Stimulated activated CD4-positive, alpha-beta T cell treated with anti-CD3 and anti-CD28 coated beads, Interleukin-4, amount 100 ng/mL, for 24 hours (primary cell): ENCODE data around the gene MTG2.

ENCODE experiments used
- DNase-seq: peaks from one replicate; pipeline ENCODE4 v3.0.0-alpha.2; 2020

The MTG2 gene

DNA sequence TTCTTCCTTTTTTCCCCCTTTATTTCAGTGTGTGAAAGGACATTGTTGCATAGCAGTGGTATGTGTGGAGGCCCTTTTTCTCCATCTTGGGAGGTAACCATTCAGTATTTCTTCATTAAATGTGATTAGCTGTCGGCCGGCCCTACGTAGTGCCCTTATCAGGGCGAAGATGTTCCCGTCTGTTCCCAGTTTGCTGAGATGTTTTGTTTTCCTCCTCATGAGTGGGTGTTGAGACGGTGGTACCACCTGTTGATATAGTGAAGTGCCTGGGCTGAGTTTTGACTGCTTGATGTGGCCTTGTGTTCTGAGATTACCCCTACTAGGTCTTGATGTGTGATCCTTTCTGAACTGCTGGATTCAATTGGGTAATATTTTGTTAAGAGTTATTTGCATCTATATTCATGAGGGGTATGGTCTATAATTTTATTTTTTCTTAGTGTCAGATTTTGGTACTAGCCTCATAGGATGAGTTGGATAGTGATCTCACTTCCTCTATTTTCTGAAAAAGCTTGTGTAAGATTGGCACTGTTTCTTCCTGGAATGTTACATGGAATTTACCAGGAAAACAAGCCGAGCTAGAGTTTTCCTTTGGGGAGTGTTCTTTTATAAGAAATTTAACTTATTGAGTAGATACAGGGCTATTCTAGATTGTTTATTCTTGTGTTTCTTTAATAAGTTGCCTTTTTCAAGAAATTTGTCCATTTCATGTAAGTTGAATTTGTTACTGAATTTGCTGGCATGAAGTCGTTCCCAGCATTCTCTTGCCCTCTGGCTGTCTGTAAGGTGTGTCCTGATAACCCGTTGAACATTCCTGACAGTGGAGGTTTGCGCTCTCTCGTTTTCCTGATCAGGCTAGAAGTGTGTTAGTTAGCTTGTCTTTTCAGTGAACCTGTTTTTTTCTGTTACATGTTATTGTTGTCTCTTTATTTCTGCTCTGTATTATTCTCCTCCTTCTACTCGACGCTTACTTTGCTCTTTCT, 4.3 kb downstream of the MTG2 start:
- no peak for DNase-seq

DNA sequence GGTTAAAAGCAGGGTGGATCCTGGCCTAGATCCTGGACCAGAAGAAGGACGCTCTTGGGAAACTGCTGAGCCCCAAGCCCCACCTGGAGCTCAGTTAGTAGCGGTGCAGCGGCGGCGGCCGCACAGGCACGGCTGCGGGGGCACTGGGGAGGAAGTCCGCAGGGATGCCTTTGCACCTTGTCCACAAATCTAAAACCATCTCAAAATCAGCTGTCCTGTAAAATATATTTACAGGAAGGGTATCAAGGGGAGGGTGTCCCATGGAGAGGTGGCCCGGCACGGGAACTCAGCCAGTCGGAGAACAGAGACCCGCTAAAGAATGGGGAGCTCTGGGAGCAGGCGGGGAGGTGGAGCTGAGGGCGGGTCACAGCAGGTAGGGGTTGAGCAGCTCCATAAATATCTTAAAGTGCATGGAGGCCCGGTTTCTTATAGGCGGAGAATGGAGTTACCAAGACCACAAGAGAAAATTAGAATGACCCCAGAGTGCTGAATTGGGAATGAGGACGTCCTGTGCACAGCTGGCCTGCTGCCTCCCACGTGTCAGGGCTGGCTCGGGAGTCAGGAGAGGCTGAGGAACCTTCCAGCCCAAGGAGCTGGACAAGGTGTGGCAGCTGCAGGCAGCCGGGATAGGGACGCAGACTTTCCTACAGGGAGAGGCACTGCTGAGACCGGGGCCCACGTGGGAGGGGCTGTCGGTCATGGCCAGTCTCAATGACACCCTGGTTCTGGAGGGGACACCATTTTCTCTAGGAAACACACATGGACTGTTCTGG, 8.0 kb downstream of the MTG2 start:
- no peak for DNase-seq

DNA sequence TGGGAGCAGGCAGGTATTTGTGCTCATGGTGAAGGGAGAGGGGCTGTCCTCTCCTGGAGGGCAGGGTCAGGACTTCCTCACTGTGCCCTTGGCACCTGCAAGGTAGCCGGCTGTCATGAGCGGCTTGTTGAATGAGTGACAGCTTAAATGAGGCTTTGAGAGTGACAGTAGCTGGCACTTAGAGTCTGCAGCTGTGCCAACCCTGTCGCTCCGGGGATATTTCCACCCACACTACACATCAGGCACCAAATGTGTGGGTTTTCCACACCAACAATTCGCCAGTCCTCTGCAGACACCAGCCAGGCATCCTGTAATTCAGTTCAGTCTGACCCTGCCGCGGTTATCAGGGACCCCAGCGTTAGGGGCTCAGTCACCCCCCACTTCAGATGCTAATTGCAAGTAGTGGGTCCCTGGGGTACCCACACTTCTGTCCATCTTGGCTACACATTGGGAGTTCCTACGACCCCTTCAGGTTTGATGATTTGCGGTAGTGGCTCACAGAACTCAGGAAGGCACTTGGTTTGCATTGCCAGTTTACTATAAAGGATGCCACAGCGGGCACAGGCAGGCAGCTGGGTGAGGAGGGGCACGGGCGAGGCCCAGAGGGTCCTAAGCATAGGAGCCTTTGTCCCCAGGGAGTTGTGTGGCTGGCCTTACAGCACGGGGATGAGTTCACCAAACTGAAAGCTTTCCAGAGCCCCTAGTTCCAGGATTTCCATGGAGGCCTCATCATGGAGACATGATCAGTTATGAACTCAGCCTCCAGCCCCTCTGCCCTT, 9.1 kb downstream of the MTG2 start:
- DNase-seq: no peak

DNA sequence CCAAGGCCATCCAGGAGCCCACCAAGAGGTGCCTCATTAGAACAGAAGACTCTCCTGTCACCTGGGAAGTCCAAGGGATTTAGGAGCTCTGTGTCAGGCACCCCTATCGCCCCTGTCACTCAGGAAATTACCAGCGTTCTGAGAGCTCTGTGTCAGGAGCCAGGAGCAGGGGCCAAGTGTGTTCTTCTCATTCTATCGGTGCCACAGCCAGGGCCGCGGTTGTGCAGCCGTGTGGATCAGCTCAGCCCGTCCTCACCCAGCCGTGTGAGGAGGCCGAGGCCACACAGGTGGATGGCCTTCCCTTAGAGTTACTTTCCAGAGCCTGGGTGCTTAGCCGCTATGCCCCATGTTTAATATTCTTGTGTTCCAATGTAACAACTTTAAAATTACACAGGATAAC, 9.8 kb downstream of the MTG2 start:
- no peak for DNase-seq

DNA sequence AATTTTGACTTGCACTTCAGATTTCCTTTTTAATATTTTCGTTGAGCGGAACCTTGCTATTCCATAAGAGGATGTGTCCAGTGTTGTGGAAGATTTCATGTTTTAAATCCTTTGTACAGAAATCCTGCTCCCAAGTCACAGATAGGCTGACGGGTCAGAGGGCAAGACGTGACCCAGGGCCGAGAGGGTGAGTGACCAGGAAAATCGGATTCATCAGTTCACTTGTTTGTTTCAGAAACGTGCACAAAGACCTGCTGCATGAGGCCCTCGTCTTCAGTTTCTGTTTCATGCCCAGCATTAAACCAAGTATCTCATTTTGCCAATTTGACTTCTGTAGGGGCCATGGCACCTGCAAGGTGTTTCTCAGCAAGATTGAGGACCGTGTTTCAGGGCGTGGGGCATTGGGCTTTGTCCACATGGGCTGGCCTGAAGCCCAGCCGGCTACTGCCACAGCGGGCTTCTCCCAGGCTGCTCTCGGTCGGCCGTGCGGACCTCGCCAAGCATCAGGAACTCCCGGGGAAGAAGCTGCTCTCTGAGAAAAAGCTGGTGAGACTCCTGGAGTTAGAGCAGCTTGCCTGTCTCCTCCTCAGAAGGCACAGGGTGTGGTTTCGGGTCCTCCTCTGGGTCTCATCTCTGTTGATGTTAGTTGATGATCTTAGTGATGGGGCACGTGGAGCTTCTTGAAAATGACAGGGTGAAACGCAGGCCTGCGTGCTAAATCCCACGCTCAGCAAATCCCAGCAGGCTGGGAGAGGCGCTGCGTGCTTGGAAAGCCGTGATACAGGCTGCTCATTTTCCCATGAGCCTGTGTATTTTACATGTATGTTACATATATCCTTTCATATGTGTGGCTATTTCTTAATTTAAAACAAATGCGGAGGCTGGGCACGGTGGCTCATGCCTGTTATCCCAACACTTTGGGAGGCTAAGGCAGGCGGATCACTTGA, 10.5 kb downstream of the MTG2 start:
- no peak for DNase-seq

DNA sequence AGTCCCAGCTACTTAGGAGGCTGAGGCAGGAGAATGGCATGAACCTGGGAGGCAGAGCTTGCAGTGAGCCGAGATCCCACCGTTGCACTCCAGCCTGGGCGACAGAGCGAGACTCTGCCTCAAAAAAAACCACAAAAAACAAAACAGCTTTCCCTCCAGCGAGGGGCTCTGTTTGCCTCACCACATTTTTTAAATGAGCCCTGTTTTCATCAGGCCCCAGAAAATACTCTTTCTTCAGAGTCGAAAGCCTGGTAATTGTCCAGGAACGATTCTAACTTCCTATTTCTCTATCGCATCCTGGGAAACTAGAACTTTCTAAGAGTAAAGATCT, 12.2 kb downstream of the MTG2 start:
- DNase-seq: no peak

DNA sequence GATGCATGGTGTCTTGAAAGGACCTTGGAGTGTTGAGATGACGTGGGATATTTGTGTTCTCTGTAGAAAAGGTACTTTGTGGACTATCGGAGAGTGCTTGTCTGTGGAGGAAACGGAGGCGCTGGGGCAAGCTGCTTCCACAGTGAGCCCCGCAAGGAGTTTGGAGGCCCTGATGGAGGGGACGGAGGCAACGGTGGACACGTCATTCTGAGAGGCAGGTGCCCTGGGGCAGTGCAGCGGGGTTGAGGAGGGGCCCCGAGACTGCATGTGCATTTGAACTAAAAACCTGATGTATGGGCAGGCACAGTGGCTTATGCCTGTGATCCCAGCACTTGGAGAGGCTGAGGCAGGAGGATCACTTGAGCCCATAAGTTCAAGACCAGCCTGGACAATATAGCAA, 12.9 kb downstream of the MTG2 start:
- no peak for DNase-seq

DNA sequence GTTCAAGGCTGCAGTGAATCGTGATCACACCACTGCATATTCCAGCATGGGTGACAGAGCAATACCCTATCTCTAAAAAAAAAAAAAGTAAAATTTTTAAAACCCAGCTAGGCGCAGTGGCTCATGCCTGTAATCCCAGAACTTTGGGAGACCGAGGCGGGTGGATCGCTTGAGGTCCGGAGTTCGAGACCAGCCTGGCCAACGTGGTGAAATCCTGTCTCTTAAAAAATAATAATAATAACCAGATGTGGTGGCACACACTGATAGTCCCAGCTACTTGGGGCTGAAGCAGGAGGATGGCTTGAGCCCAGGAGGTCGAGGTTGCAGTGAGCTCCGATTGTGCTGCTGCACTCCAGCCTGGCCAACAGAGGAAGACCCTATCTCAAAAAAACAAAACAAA, 13.5 kb downstream of the MTG2 start:
- no peak for DNase-seq

DNA sequence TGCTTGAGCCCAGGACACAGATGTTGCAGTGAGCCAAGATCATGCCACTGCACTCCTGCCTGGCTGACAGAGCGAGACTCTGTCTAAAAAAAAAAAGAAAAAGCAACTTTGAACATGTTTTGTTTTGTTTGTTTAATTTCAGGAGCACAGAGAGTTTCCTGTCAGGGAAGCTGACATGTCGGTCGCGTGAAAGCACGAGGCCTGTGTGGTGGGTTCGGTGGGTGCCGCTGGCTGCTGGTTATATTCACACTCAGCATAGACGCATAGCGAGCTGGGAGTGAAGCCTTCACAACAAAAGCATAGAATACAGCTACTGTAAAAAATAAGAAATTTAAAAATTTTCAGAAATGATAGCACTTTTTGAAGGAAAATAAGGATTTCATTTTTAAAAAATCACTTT, 14.5 kb downstream of the MTG2 start:
- no peak for DNase-seq

DNA sequence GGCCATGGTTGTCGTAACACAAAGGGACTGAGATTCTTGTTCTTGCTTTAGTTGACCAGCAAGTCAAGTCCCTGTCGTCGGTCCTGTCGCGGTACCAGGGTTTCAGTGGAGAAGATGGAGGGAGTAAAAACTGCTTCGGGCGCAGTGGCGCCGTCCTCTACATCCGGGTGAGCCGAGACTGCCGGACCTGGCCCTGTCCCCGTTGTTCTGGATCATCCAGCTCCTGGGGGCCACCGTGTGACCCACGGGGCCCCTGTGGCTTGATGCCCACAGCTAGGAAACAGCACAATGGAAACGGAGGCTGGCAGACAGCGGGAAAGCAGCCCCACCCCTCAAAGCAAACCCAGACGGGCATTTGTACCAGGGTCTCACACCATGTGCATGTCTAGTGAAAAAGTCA, 15.0 kb downstream of the MTG2 start:
- no peak for DNase-seq

DNA sequence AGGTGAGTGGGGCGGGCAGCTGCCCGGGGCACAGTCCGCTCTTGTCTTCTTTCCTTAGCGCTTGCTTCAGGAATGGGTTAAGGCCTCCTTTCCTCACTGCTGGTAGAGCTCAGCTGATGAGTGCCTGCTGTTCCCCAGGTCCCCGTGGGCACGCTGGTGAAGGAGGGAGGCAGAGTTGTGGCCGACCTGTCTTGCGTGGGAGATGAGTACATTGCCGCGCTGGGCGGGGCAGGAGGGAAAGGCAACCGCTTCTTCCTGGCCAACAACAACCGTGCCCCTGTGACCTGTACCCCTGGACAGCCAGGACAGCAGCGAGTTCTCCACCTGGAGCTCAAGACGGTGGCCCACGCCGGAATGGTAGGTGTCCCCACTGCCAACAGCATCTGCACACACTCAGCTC, 15.7 kb downstream of the MTG2 start:
- no peak for DNase-seq

DNA sequence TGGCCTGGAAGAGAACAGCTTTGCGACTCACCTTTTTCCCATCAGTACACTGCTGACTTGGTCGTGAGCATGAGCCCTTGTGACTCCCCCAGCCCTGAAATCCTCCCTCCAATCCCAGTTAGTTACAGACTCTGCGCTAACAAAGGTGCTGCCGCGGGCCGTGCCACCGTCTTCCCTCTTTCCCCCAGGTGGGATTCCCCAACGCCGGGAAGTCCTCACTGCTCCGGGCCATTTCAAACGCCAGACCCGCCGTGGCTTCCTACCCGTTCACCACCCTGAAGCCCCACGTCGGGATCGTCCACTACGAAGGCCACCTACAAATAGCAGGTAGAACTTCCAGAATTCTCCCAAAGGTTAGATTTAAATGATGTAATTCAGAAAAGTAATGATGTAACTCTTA, 16.1 kb downstream of the MTG2 start:
- no peak for DNase-seq

DNA sequence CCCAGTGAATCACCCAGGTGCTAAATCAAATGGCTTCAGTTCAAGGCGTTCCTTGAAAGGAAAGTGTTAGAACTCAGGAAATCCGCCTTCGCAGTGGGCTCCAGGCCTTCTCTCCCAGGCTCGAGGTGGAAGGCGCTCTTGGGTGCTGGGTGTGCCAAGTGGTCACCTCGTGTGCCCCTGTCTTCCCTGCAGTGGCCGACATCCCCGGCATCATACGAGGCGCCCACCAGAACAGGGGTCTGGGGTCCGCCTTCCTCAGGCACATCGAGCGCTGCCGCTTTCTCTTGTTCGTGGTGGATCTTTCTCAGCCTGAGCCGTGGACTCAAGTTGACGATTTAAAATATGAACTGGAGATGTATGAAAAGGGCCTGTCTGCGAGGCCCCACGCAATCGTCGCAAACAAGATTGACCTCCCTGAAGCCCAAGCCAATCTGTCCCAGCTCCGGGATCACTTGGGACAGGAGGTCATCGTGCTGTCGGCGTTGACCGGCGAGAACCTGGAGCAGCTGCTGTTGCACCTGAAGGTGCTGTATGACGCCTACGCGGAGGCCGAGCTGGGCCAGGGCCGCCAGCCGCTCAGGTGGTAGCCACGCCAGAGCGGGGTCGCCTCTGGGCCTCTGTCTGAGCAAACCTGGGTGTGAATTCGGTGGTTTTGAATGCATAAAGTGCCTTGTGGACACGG, 17.8 kb downstream of the MTG2 start:
- no peak for DNase-seq

DNA sequence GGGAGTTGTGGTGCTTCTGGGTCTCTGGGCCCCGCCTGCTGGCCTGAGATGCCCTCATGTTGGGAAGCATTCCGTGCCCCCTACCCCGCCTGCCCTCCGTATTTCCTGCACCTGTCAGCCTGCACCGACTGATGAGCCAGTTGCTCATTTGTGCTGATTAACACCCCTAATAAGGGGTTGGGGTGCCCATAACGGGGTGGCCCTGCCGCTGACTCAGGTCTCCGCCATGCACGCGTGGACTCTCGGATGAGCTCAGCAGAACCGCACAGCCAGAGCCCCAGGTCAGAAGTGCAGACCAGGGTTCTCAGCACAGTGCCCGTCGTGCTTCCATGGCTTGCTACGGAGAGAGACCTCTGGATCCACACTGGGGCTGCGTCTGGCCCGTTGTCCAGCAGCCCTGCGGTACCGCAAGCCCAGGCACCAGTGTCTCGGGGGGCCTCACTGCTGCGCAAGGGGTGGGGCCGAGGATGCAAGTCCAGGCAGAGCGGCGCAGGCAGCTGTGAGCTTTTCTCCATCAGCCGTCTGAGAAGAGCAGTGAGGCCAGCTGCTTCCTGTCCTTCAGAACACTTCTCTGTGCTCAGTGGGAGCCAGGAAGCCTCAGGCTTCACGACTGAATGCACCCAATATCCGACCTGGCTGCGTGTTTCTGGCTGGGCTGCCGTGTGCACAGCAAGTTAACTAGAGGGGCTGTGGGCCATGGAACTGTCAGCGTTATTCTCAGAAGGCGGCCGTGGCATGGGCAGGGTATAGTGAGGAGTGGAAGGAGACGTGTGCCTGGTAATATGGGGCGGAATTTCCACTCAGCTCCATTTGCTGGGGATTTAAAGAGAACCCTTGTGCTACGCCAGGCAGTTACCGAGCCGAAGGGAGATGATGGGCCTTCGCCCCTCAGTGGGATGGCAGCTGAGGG, 18.6 kb downstream of the MTG2 start:
- no peak for DNase-seq

DNA sequence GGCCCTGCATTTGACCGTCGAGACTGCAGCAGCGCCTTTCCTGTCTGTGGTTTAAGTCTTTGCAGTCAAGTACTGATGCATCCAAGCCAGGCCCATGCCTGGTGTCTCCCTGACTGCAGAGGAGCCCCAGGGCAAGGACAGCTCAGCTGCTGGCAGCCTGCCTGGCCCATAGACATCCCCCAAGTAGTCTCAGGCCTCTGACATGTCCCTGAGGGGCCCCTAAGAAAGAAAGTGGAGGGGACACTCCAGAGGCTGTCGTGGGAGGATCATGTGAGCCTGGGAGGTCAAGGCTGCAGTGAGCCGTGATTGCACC, 19.2 kb downstream of the MTG2 start:
- no peak for DNase-seq

DNA sequence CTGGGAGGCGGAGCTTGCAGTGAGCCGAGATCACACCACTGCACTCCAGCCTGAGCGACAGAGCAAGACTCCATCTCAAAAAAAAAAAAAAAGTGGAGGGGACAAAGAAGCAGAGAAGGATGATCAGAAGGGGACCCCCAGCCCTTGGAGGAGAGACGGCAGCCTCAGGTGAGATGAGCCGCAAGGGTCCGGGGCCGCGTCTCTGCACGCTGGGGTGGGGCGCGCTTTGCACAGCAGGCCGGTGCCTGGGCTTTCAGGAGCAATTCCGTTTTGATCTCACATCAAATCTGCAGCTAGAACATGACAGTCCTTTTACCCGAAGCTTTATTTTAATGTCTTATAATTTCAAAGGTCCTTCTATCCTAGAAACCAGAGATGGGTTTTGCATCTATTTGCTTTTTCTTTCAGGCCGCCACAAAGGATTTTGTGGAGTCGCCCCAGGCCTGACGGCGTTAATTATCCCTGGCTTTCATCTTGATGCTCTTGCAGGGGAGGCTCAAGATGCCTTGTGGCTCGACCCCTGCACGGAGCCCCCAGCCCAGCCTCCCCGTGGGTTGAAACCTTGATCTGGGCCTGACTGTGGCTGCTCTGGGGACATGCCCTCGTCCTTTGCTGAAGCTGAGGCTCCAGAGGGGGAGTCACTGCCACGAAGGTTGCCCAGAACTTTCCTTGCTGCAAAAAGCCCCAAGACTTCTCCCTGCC, 20.0 kb downstream of the MTG2 start:
- DNase-seq: no peak

DNA sequence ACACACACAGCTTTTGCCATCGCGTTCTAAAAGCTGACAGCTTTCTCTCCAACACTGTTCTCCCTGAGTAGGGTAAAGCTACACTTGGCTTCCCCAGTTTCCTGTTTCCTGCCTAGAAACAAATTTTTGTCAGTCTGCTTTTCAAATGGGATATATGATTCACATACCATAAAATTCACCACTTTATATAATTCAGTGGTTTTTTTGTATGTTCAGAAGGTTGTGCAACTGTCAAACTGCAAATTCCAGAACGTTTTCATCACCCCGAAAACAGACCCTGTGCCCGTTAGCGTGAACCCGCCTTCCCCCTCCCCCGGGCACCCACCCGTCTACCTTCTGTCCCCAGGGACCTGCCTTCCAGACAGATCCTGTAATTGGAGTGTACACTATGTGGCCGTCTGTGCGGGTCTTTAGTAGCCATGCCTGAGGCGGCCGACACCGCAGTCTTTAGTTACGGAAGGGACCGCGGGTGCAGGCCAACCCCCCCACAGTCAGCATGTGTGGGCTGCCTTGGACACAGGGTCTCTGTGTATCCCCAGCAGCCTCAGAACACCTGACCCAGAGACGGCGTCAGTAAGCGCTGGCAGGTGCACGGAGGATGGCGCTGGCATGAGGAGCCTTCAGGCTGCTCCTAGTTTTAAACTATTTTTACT, 20.7 kb downstream of the MTG2 start:
- DNase-seq: no peak

DNA sequence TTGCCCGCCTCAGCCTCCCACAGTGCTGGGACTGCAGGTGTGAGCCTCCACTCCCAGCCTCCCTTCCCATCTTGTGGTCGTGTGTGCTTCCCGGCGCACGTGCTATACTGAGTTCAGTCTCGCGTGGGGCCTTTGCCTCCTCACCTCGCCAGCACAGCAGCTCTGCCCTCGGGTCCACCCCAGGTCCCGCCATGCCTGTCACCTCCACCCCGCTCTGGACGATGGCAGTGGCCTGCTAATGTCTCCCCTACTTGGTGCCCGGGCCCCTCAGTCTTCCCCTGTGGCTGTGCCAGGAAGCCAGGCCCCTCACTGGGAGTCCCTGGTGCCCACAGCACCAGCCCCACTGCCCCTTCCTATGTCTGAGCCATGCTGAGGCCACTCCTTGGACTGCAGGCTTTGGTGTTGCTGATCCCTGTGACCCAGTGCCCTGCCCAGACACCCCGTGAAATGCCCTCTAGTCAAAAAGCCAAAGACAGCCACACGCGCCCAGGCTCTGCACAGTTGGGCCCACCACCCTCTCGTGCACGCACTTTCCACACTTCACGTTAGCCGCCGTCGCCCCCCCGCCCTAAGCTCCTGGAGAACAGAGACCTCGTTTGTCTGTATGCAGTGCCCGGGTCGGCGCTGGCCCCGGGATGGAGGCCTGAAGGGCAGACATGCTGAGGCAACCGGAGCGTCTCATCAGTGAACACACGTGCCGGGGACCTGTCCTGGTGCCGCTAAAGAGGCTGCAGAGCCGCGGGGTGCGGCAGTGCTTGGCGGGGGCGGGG, 23.0 kb downstream of the MTG2 start:
- no peak for DNase-seq

DNA sequence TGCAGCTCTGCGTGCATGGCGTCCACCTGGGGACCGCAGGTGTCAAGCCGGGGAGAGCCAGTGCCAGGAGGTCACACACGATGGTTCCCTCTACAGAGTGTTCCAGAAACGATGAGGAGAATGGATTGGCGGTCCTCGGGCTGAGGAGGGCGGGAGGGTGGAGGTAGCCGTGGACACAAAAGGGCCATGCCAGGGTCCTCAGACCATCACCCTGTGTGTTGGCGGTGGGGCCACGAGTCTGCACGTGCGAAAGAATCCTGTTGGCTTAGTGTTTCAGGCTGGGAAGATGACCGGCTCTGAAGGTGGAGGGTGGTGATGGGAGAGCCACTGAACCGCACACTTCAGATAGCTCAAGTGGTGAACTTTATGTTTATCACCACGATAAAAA, 23.6 kb downstream of the MTG2 start:
- DNase-seq: no peak
